ENCODE results near the gene SPEN. TPM values are rescaled to one million over a fixed set of nuclear protein-coding genes. Genes with fewer than 3 reads are reported as not detected.

Gene SPEN
- total RNA-seq, 1 donor from 2014 or later = 35.0 TPM

- H3K9ac ChIP-seq (ENCODE audit: low read length) = peak overlapping the region; percentile 91
- H3K9me3 ChIP-seq (ENCODE audit: insufficient read depth, low read depth, low read length) = no peaks in the 10 kb centered on the region
- H3K4me2 ChIP-seq (ENCODE audit: low read length) = peak overlapping the region; percentile 97
- no peak for FAIRE-seq
- Mint-ChIP-seq H3K36me3 (ENCODE audit: low read depth, unreplicated experiment) (no peaks in the 10 kb centered on the region), H3K9me3 (ENCODE audit: unreplicated experiment) (no peaks in the 10 kb centered on the region), H3K27me3 (ENCODE audit: low read depth, unreplicated experiment) (no peaks in the 10 kb centered on the region), H3K27ac (ENCODE audit: unreplicated experiment) (peak overlapping the region; percentile 96), H3K4me1 (ENCODE audit: low read depth, unreplicated experiment) (peaks cover 16% of the 10 kb centered on the region), H3K4me3 (ENCODE audit: unreplicated experiment) (peak overlapping the region; percentile 90)
- H3K36me3 ChIP-seq (ENCODE audit: insufficient read depth, low read length) = no peaks in the 10 kb centered on the region
- peaks cover 75% of the 10 kb centered on the region for H3K79me2 ChIP-seq (ENCODE audit: insufficient read depth, low read length)
- peaks cover 36% of the 10 kb centered on the region for H4K20me1 ChIP-seq (ENCODE audit: insufficient read depth, low read length)
- no peak for TF ChIP-seq EZH2 (IDR thresholded peaks at IDR 0.05; ENCODE audit: insufficient read depth, low read length)
- no peak for TF ChIP-seq CTCF (IDR thresholded peaks at IDR 0.05; ENCODE audit: insufficient read depth, low read depth, low read length)
- peak; percentile 73 for DNase-seq (ENCODE audit: low read depth)
- no peaks in the 10 kb centered on the region for H3K27me3 ChIP-seq (ENCODE audit: insufficient read depth, low read length)
- H3K4me1 ChIP-seq (ENCODE audit: insufficient read depth, low read length) = peaks cover 24% of the 10 kb centered on the region
- H2AFZ ChIP-seq (ENCODE audit: low read depth, low read length) = peak overlapping the region; percentile 72
- H3K4me3 ChIP-seq (ENCODE audit: insufficient read depth, low read depth, low read length) = peak overlapping the region; percentile 82
- peak overlapping the region; percentile 87 for H3K27ac ChIP-seq (ENCODE audit: low read depth, low read length)
These were observed 1.6 kb downstream of the SPEN start for GRCh38 chr1:15848929-15849774.

- Histone ChIP-seq H3K4me1 (ENCODE audit: insufficient read depth, low read length) (peaks cover 24% of the 10 kb centered on the region), H3K4me3 (ENCODE audit: insufficient read depth, low read depth, low read length) (peak overlapping the region; percentile 82), H3K79me2 (ENCODE audit: insufficient read depth, low read length) (peaks cover 82% of the 10 kb centered on the region), H3K4me2 (ENCODE audit: low read length) (peak overlapping the region; percentile 97), H3K9ac (ENCODE audit: low read length) (peak overlapping the region; percentile 91), H3K27ac (ENCODE audit: low read depth, low read length) (peak overlapping the region; percentile 87), H2AFZ (ENCODE audit: low read depth, low read length) (peak overlapping the region; percentile 72), H3K27me3 (ENCODE audit: insufficient read depth, low read length) (no peaks in the 10 kb centered on the region), H3K36me3 (ENCODE audit: insufficient read depth, low read length) (no peaks in the 10 kb centered on the region), H4K20me1 (ENCODE audit: insufficient read depth, low read length) (peaks cover 43% of the 10 kb centered on the region), H3K9me3 (ENCODE audit: insufficient read depth, low read depth, low read length) (no peaks in the 10 kb centered on the region)
- Mint-ChIP-seq H3K27me3 (ENCODE audit: low read depth, unreplicated experiment) (no peaks in the 10 kb centered on the region), H3K4me1 (ENCODE audit: low read depth, unreplicated experiment) (peaks cover 16% of the 10 kb centered on the region), H3K9me3 (ENCODE audit: unreplicated experiment) (no peaks in the 10 kb centered on the region), H3K36me3 (ENCODE audit: low read depth, unreplicated experiment) (no peaks in the 10 kb centered on the region), H3K4me3 (ENCODE audit: unreplicated experiment) (peak overlapping the region; percentile 90), H3K27ac (ENCODE audit: unreplicated experiment) (peak overlapping the region; percentile 96)
- DNase-seq (ENCODE audit: low read depth) (peak; percentile 60), FAIRE-seq (no peak)
- no peak for TF ChIP-seq EZH2 (IDR thresholded peaks at IDR 0.05; ENCODE audit: insufficient read depth, low read length)
- TF ChIP-seq CTCF (IDR thresholded peaks at IDR 0.05; ENCODE audit: insufficient read depth, low read depth, low read length) = no peak
These were observed 2.3 kb downstream of the SPEN start for GRCh38 chr1:15849775-15850324.

All from astrocyte (in vitro differentiated cells and primary cell).